GM12874 (cell line): ENCODE data around the gene CACNA2D2.

Experiments used
- CTCF ChIP-seq: IDR thresholded peaks from 2 replicates; pipeline ENCODE4 v1.5.1; 2011; ENCODE audit warnings: low read depth, mild to moderate bottlenecking, control low read depth, low read length, moderate library complexity; ENCODE audit not compliant: insufficient read depth

The CACNA2D2 gene

GRCh38 chr3:50412231-50412754, 91.1 kb downstream of the CACNA2D2 start:
- no peak for TF ChIP-seq CTCF

- no peak for TF ChIP-seq CTCF
Observed at GRCh38 chr3:50411229-50411628, 92.2 kb downstream of the CACNA2D2 start.

DNA sequence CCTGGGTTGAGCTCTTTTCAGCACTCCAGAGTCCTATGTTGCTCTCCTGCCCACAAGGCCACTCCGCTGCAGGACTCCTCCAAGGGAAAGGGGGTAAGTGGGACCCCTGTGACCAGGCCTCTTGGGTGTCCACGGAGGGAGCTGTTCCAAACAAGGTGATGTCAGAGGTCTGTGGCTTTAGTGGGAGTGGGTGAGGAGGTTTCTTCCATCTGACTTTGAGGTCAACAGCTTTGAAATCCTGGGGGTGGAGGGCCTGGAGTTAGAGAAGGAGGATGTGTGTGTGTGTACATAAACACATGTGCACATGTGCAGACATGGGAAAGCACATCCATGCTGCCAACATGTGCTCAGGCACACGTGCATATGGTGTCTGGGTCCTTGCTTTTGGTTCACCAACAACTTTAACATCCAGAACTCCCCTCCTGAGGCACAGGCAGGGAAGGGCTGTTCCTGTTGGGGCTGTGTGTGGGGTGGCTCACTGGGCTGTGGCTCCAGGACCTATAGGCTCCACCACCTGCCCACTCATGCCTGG, 92.8 kb downstream of the CACNA2D2 start:
- TF ChIP-seq CTCF, result no peak

- no peak for TF ChIP-seq CTCF
Observed at GRCh38 chr3:50410185-50410584, 93.2 kb downstream of the CACNA2D2 start.

- no peak for TF ChIP-seq CTCF
Observed at GRCh38 chr3:50408443-50408944, 94.9 kb downstream of the CACNA2D2 start.

- TF ChIP-seq CTCF, result no peak
Observed at GRCh38 chr3:50406487-50406886, 96.9 kb downstream of the CACNA2D2 start.

DNA sequence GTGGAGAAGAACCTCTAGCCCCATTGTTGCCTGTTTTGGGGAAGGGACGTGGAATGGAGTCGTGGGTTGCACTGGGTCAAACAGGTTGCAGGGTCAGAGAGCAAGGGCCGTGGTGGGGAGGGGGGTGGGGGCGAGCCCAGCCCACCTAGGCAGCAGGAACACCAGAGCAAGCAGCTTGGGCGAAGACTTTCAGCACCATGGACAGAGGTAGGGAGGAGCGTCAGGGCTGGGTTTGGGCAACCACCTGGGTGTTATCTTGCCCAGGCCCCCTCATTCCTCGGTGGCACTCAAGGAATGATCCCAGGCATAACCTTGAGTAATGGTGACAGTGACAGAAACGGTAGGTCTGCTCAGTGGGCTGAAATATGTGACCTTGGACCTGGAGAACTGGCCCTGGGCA, 98.2 kb downstream of the CACNA2D2 start:
- no peak for TF ChIP-seq CTCF
